ENCODE measurements around the gene ASIC2.

ASIC2 gene

DNA sequence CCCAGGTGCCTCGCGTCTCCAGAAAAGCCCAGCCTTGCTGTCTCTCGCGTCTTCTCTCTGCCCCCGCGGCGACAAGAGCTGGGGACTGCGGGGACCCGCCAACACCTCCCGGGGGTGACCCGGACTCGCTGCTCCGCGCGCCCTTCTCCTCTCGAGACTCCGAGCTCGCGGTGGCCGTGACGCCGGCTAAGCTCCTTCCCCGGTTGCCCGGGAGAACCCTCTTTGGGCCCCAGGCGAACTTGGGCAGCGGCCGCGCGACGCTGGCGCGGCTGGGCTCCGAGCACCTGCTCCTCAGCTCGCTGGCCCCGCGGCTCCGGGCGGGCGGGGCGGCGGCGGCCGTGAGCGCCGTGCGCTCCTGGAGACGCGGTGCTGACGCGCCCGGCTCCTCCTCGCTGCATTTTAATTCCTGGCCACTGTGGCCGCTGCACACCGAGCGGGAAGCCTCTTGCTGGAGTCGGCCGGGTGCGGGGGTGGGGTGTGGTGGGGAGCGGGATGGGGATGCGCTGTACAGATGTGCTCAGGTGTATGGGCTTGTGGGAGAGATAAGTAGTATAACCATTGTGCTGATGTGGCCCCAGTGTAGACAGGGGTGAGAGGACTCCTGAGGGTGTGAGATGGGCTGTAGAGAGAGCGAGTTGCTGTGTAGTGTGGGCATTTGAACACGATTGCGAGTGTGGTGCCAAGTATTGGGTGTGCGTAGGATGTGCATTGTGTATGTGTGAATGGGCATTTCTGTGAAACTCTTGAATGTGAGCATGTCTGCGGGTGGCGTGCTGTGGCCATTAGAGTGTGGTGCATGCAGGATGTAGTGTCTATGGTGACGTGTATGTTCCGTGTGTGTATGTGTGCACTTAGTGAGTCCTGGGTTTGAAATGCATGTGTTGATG lies at the start of gene ASIC2:
ASIC2 (minus strand) TSS at position 315 of the 887 bp plus-strand sequence.
- H3F3A ChIP-seq (ENCODE audit: insufficient read depth, low read length), result no peaks in the 10 kb centered on the region
- H3K36me3 ChIP-seq (ENCODE audit: insufficient read depth, low read length), result no peaks in the 10 kb centered on the region
- H3K4me2 ChIP-seq (ENCODE audit: low read length), result no peak within 1 kb of the TSS
- no peaks in the 10 kb centered on the region for H3K9me2 ChIP-seq (ENCODE audit: low read depth, low read length)
- H3K27ac ChIP-seq (ENCODE audit: low read depth, low read length, poor library complexity, severe bottlenecking), result no peak within 1 kb of the TSS
- H3K79me2 ChIP-seq (ENCODE audit: insufficient read depth, low read length), result no peaks in the 10 kb centered on the region
- no peak within 1 kb of the TSS for H3K9ac ChIP-seq (ENCODE audit: low read length)
- no peak for TF ChIP-seq EZH2 (IDR thresholded peaks at IDR 0.05; ENCODE audit: borderline replicate concordance, low read length)
- TF ChIP-seq, protein P1, sequence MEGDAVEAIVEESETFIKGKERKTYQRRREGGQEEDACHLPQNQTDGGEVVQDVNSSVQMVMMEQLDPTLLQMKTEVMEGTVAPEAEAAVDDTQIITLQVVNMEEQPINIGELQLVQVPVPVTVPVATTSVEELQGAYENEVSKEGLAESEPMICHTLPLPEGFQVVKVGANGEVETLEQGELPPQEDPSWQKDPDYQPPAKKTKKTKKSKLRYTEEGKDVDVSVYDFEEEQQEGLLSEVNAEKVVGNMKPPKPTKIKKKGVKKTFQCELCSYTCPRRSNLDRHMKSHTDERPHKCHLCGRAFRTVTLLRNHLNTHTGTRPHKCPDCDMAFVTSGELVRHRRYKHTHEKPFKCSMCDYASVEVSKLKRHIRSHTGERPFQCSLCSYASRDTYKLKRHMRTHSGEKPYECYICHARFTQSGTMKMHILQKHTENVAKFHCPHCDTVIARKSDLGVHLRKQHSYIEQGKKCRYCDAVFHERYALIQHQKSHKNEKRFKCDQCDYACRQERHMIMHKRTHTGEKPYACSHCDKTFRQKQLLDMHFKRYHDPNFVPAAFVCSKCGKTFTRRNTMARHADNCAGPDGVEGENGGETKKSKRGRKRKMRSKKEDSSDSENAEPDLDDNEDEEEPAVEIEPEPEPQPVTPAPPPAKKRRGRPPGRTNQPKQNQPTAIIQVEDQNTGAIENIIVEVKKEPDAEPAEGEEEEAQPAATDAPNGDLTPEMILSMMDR (IDR thresholded peaks at IDR 0.05; ENCODE audit: low read length), result no peak
- H3K4me1 ChIP-seq (ENCODE audit: insufficient read depth, low read length, severe bottlenecking), result no peaks in the 10 kb centered on the region
- no peak within 1 kb of the TSS for H2AFZ ChIP-seq (ENCODE audit: low read length)
- H3K9me3 ChIP-seq (ENCODE audit: low read length), result no peaks in the 10 kb centered on the region
- H3K4me3 ChIP-seq (ENCODE audit: low read depth, low read length, poor library complexity, severe bottlenecking), result no peak within 1 kb of the TSS
- H4K20me1 ChIP-seq (ENCODE audit: insufficient read depth, low read length), result no peaks in the 10 kb centered on the region
- no peaks in the 10 kb centered on the region for H3K27me3 ChIP-seq (ENCODE audit: insufficient read depth, low read length)

DNA sequence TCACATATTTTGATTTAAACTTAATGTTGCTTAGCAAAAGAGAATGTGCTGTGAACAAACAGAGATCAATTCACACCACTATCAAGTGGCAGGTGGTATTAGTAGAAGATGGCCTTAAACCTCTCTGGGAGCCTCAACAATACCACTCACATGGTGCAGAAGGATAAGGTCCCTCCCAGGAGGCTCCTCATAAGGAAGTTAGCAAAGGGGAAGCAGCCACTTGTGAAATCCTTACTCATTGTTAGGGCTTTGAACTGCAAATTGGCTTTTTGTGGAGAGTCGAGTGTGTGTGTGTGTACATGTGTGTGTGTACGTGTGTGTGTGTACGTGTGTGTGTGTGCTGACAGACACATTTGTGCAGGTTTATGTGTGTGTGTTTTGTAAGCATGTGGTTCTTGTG lies 48.9 kb upstream of the ASIC2 start:
- Histone ChIP-seq H3K4me3 (ENCODE audit: low read depth, low read length, poor library complexity, severe bottlenecking) (no peak overlapping the region), H3K4me2 (ENCODE audit: low read length) (no peak overlapping the region), H2AFZ (ENCODE audit: low read length) (no peak overlapping the region), H3K9me2 (ENCODE audit: low read depth, low read length) (no peaks in the 10 kb centered on the region), H3K9me3 (ENCODE audit: low read length) (no peaks in the 10 kb centered on the region), H3K27ac (ENCODE audit: low read depth, low read length, poor library complexity, severe bottlenecking) (no peak overlapping the region), H3K36me3 (ENCODE audit: insufficient read depth, low read length) (no peaks in the 10 kb centered on the region), H3K4me1 (ENCODE audit: insufficient read depth, low read length, severe bottlenecking) (no peaks in the 10 kb centered on the region), H3K27me3 (ENCODE audit: insufficient read depth, low read length) (peaks cover 4% of the 10 kb centered on the region; the same call in 1 of the 2 replicates), H3K9ac (ENCODE audit: low read length) (no peak overlapping the region), H3F3A (ENCODE audit: insufficient read depth, low read length) (no peaks in the 10 kb centered on the region), H3K79me2 (ENCODE audit: insufficient read depth, low read length) (no peaks in the 10 kb centered on the region), H4K20me1 (ENCODE audit: insufficient read depth, low read length) (no peaks in the 10 kb centered on the region)
- TF ChIP-seq, protein P1 (IDR thresholded peaks at IDR 0.05; ENCODE audit: low read length), result no peak
- TF ChIP-seq EZH2 (IDR thresholded peaks at IDR 0.05; ENCODE audit: borderline replicate concordance, low read length), result no peak

DNA sequence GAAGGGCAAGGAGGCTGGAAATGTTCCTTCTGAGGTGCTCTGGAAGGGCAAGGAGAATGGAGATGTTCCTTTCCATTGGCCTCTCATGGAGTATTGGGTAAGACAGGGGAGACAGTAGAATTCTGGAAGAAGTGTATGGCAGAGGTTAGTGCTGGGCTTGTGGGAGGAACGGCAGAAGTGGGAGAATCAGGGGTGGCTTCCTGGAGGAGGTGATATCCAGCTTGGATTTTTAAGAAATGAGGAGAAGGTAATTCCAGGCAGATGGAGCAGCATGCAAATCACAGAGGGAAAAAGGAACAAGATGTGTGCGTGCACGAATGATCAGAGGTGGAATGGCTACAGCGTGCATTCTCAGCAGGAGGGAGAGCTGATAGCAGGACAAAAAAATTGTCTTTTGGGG lies 45.1 kb upstream of the ASIC2 start:
- no peak overlapping the region for H3K27ac ChIP-seq (ENCODE audit: low read depth, low read length, poor library complexity, severe bottlenecking)
- H3K27me3 ChIP-seq (ENCODE audit: insufficient read depth, low read length), result no peaks in the 10 kb centered on the region
- H3K4me3 ChIP-seq (ENCODE audit: low read depth, low read length, poor library complexity, severe bottlenecking), result no peak overlapping the region
- no peak overlapping the region for H3K9ac ChIP-seq (ENCODE audit: low read length)
- no peaks in the 10 kb centered on the region for H4K20me1 ChIP-seq (ENCODE audit: insufficient read depth, low read length)
- no peaks in the 10 kb centered on the region for H3K79me2 ChIP-seq (ENCODE audit: insufficient read depth, low read length)
- H3K4me2 ChIP-seq (ENCODE audit: low read length), result no peak overlapping the region
- no peak overlapping the region for H2AFZ ChIP-seq (ENCODE audit: low read length)
- TF ChIP-seq, protein P1 (IDR thresholded peaks at IDR 0.05; ENCODE audit: low read length), result no peak
- no peak for TF ChIP-seq EZH2 (IDR thresholded peaks at IDR 0.05; ENCODE audit: borderline replicate concordance, low read length)
- no peaks in the 10 kb centered on the region for H3K4me1 ChIP-seq (ENCODE audit: insufficient read depth, low read length, severe bottlenecking)
- H3K9me2 ChIP-seq (ENCODE audit: low read depth, low read length), result no peaks in the 10 kb centered on the region
- H3F3A ChIP-seq (ENCODE audit: insufficient read depth, low read length), result no peaks in the 10 kb centered on the region
- no peaks in the 10 kb centered on the region for H3K36me3 ChIP-seq (ENCODE audit: insufficient read depth, low read length)
- H3K9me3 ChIP-seq (ENCODE audit: low read length), result no peaks in the 10 kb centered on the region

All from OCI-LY1 (cell line).